Measurements from ENCODE around the gene PARP15.
"Not testable (repeated sequence)": the region's sequence is repeated elsewhere in the genome, so short reads cannot be mapped to it uniquely, and the experiment has no call there.

Gene PARP15

DNA sequence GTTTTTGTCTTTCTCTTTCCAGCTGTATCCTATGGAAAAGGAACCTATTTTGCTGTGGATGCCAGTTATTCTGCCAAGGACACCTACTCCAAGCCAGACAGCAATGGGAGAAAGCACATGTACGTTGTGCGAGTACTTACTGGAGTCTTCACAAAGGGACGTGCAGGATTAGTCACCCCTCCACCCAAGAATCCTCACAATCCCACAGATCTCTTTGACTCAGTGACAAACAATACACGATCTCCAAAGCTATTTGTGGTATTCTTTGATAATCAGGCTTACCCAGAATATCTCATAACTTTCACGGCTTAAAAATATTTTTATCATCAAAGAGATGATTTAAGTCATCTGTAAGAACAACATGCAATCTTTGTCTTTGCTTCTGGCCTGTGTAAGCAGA, 58.3 kb downstream of the PARP15 start:
- DNase-seq (ENCODE audit: extremely low spot score): no peak
- POLR2A ChIA-PET: no interaction called here
- CTCF ChIA-PET: no interaction called here
- TF ChIP-seq ARNT (IDR thresholded peaks at IDR 0.05) (no peak), SP1 (IDR thresholded peaks at IDR 0.05) (no peak), BHLHE40 (IDR thresholded peaks at IDR 0.05; ENCODE audit: borderline replicate concordance) (no peak), LEF1 (IDR thresholded peaks at IDR 0.05; ENCODE audit: borderline replicate concordance) (no peak)

DNA sequence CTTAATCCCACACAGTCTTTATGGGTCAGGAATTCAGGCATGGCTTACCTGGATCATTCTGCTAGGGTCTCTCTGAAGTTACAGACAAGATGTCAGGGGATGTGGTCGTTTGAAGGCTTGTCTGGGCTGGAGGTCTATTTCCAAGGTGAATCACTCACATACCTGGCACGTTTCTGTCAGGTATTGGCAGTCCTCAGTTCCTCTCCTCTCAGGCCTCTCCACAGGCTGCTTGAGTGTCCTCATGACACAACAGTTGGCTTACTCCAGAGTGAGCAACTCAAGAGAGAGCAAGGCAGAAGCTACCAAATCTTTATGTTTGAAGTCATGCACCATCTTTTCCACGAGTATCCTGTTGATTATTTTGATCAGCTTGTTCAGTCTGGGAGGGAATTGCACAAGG, 59.2 kb downstream of the PARP15 start:
- ChIA-PET POLR2A (no interaction called here), CTCF (no interaction called here)
- no peak for TF ChIP-seq BHLHE40 (IDR thresholded peaks at IDR 0.05; ENCODE audit: borderline replicate concordance)
- TF ChIP-seq FOXA1 (IDR thresholded peaks at IDR 0.05): no peak
- no peak for TF ChIP-seq SUZ12 (IDR thresholded peaks at IDR 0.05)
- TF ChIP-seq NFRKB (IDR thresholded peaks at IDR 0.05): no peak
- TF ChIP-seq ELF4 (IDR thresholded peaks at IDR 0.05): no peak
- no peak for TF ChIP-seq HDGF (IDR thresholded peaks at IDR 0.05; ENCODE audit: borderline replicate concordance)
- TF ChIP-seq FOXK2 (IDR thresholded peaks at IDR 0.05): no peak
- no peak for TF ChIP-seq ZNF384 (IDR thresholded peaks at IDR 0.05)
- no peak for TF ChIP-seq CTBP1 (IDR thresholded peaks at IDR 0.05; ENCODE audit: borderline replicate concordance)
- no peak for TF ChIP-seq ARNT (IDR thresholded peaks at IDR 0.05)
- TF ChIP-seq SP1 (IDR thresholded peaks at IDR 0.05): no peak
- TF ChIP-seq LEF1 (IDR thresholded peaks at IDR 0.05; ENCODE audit: borderline replicate concordance): no peak
- TF ChIP-seq L3MBTL2 (conservative IDR thresholded peaks at IDR 0.05): no peak
- TF ChIP-seq TARDBP (IDR thresholded peaks at IDR 0.05): no peak
- TF ChIP-seq FOXM1 (IDR thresholded peaks at IDR 0.05; ENCODE audit: borderline replicate concordance): no peak
- TF ChIP-seq, protein P1, sequence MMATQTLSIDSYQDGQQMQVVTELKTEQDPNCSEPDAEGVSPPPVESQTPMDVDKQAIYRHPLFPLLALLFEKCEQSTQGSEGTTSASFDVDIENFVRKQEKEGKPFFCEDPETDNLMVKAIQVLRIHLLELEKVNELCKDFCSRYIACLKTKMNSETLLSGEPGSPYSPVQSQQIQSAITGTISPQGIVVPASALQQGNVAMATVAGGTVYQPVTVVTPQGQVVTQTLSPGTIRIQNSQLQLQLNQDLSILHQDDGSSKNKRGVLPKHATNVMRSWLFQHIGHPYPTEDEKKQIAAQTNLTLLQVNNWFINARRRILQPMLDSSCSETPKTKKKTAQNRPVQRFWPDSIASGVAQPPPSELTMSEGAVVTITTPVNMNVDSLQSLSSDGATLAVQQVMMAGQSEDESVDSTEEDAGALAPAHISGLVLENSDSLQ (IDR thresholded peaks at IDR 0.05): no peak
- no peak for DNase-seq (ENCODE audit: extremely low spot score)

DNA sequence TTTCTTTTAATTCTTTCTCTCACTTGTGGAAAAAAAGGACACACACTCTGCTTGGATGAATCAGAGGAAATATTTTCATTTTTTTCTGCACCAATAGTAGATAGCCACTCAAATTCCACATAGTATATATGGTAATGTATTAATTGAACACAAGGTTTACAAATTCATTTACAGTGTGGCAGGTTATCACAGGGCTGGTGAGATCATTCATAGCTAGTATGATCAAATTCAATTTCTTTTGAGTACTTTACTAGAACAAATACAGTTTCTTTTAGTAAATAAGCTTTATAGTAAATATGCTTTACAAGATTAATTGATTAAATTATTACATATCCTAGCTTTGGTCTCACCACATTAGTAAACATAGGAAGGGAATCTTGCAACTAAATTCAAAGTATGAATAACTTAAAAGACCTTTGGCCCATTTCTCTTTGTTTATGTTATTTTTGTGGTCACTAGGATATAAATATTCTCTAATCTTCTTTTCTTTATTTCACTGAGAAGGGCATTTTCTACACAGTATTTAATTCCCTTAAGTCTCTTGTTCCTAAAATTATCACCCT, 63.1 kb downstream of the PARP15 start:
- DNase-seq (ENCODE audit: extremely low spot score): no peak
- TF ChIP-seq TARDBP (IDR thresholded peaks at IDR 0.05) (no peak), FOXA1 (IDR thresholded peaks at IDR 0.05) (no peak), FOXK2 (IDR thresholded peaks at IDR 0.05) (no peak), NFRKB (IDR thresholded peaks at IDR 0.05) (no peak), HDGF (IDR thresholded peaks at IDR 0.05; ENCODE audit: borderline replicate concordance) (no peak)
- TF ChIP-seq, protein P1 (IDR thresholded peaks at IDR 0.05): no peak
- ChIA-PET CTCF (no interaction called here), POLR2A (no interaction called here)

DNA sequence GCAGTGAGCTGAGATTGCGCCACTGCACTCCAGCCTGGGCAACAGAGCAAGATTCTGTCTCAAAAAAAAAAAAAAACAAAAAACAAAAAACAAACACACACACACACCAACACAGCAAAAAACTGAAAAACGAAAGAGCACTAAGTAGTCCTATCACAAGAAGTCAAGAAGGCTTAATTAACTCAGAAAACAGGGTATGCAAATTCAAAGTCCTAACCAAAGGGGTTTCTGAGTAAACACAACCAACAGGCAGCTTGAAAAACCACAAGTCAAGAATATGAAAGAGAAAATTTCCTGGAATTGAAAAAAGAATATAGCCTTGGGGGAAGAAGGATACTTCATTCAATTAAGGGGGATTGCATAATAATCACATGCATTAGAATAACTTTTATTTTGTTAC, 65.5 kb downstream of the PARP15 start:
- ChIA-PET CTCF (no interaction called here), POLR2A (no interaction called here)
- TF ChIP-seq SP1 (IDR thresholded peaks at IDR 0.05): no peak
- TF ChIP-seq, protein P1 (IDR thresholded peaks at IDR 0.05): no peak
- TF ChIP-seq NFRKB (IDR thresholded peaks at IDR 0.05): no peak
- no peak for TF ChIP-seq SUZ12 (IDR thresholded peaks at IDR 0.05)
- TF ChIP-seq ARNT (IDR thresholded peaks at IDR 0.05): no peak
- DNase-seq (ENCODE audit: extremely low spot score): no peak

DNA sequence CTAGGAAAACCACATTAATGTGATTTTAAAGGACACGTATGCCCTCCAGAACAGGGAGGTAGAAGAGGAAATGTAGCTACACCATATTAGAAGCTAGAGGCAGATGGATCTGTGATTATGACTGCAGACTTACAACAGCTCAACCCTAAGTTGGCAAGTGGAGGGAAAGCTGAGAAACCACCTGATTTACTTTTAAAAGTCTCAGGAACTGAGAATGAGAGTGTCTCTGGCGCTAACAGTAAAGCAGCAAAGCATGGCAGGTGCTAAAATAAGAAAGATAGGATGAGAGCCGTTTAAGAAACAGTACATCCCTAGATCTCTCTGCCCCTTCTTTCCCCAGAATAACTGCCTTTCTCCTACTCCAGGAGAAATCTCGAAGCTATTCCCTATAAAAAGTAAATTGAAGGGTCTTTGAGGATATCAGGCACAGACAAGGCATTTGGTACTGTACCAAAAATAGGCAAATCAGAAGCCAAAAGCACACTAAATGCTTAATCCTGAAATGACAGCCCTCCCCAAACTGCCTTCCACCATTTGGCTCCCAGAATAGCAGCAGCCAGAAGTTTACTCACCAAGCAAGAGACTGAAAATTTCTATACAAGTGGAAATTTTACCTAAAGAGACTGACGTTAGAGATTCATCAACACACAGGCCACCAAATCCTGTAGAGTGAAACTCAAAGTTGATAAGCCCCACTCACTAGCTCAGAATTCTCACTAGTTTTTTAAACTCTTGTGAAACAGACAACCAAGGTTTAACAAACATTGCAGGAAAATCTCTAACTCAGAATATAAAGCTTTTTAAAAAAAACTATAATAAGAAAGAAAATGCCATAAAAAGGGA, 68.9 kb downstream of the PARP15 start:
- DNase-seq (ENCODE audit: extremely low spot score): no peak
- TF ChIP-seq L3MBTL2 (conservative IDR thresholded peaks at IDR 0.05) (no peak), CTBP1 (IDR thresholded peaks at IDR 0.05; ENCODE audit: borderline replicate concordance) (no peak), ELF4 (IDR thresholded peaks at IDR 0.05) (no peak), NFRKB (IDR thresholded peaks at IDR 0.05) (no peak), LEF1 (IDR thresholded peaks at IDR 0.05; ENCODE audit: borderline replicate concordance) (no peak), ARNT (IDR thresholded peaks at IDR 0.05) (no peak), SP1 (IDR thresholded peaks at IDR 0.05) (no peak), HDGF (IDR thresholded peaks at IDR 0.05; ENCODE audit: borderline replicate concordance) (no peak), FOXA1 (IDR thresholded peaks at IDR 0.05) (no peak), ZNF384 (IDR thresholded peaks at IDR 0.05) (no peak), TARDBP (IDR thresholded peaks at IDR 0.05) (no peak), SUZ12 (IDR thresholded peaks at IDR 0.05) (no peak), FOXM1 (IDR thresholded peaks at IDR 0.05; ENCODE audit: borderline replicate concordance) (no peak)
- TF ChIP-seq, protein P1 (IDR thresholded peaks at IDR 0.05): no peak
- POLR2A ChIA-PET: no interaction called here
- CTCF ChIA-PET: interaction anchor here (1.0 kb wide), 1 partner anchor 30 kb away, joined by 3 read pairs; no protein-coding TSS in a partner anchor

DNA sequence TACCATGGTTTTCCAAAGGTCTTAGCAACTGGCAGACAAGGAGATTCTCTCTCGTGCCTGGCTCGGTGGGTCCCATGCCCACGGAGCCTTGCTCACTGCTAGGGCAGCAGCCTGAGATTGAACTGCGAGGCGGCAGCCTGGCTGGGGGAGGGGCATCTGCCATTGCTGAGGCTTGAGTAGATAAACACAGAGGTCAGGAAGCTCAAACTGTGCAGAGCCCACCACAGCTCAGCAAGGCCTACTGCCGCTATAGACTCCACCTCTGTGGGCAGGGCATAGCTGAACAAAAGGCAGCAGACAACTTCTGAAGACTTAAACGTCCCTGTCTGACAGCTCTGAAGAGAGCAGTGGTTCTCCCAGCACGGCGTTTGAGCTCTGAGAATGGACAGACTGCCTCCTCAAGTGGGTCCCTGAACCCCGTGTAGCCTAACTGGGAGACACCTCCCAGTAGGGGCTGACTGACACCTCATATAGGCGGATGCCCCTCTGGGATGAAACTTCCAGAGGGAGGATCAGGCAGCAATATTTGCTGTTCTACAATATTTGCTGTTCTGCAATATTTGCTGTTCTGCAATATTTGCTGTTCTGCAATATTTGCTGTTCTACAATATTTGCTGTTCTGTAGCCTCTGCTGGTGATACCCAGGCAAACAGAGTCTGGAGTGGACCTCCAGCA, 73.9 kb downstream of the PARP15 start:
- CTCF ChIA-PET; POLR2A ChIA-PET; DNase-seq (ENCODE audit: extremely low spot score): not testable (repeated sequence)

DNA sequence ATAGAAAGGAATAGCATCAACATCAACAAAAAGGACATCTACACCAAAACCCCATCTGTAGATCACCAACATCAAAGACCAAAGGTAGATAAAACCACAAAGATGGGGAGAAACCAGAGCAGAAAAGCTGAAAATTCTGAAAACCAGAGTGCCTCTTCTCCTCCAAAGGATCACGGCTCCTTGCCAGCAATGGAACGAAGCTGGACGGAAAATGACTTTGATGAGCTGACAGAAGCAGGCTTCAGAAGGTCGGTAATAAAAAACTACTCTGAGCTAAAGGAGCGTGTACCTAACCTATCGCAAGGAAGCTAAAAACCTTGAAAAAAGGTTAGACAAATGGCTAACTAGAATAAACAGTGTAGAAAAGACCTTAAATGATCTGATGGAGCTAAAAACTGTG, 74.5 kb downstream of the PARP15 start:
- POLR2A ChIA-PET; DNase-seq (ENCODE audit: extremely low spot score); CTCF ChIA-PET: not testable (repeated sequence)

DNA sequence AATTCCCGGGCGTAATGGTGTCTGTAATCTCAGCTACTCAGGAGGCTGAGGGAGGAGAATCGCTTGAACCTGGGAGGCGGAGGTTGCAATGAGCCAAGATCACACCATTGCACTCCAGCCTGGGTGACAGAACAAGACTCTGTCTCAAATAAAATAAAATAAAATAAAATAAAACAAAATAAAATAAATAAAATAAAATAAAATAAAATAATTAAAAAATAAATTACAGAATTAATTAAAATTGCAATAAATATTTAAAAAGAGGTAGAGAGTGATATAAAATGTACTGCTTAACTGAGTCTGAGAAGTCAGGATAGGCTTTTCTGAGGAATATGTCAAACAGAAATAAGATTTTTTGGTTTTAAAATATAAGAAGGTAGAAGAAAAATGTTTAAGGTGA, 80.9 kb downstream of the PARP15 start:
- POLR2A ChIA-PET; DNase-seq (ENCODE audit: extremely low spot score); CTCF ChIA-PET: not testable (repeated sequence)
